ENCODE measurements around the gene GMCL2.
A peak's percentile ranks its signal among the peaks of the same experiment; 100 is the strongest.

Gene GMCL2

DNA sequence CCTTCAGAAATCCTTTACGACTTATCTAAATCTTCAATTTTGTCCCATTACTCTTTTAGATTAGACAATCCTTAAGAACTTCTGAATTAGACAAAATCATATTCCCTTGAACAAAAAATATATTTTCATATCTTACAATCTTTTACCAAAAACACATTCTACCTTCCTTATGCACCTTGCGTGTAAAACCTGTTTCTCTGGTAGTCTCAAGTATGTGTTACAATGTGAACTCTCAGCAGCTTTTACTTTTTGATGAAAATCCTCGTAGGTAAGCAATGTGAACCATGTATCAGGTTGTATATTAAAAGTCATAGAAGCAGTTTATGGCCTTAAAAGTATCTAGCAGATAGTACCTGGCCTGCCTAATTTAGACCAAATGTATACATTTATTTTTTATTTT, 12.7 kb downstream of the GMCL2 start:
- Histone ChIP-seq H3K4me2 (no peak overlapping the region), H3K9ac (no peak overlapping the region), H3K27ac (no peak overlapping the region), H3K27me3 (no peaks in the 10 kb centered on the region), H3K36me3 (no peaks in the 10 kb centered on the region), H3K4me3 (no peak overlapping the region), H3K9me3 (replicated peaks in 1 of 11) (0 out of 22 replicates have a peak, but pooled peaks cover 0 to 1% (median 0%) of the 10 kb centered on the region in 11 experiments), H3K4me1 (no peaks in the 10 kb centered on the region), H4K20me1 (no peaks in the 10 kb centered on the region)
- TF ChIP-seq Cebpa-rat (IDR thresholded peaks at IDR 0.05) = no peak

GRCh38 chr5:178170455-178170854, 16.7 kb downstream of the GMCL2 start:
- no peaks in the 10 kb centered on the region for H3K27me3 ChIP-seq
- no peak overlapping the region for H3K9ac ChIP-seq
- no peak overlapping the region for H3K27ac ChIP-seq
- no peaks in the 10 kb centered on the region; a peak in 1 of 20 replicates for H3K4me1 ChIP-seq
- no peak overlapping the region for H3K4me3 ChIP-seq
- no peaks in the 10 kb centered on the region for H3K36me3 ChIP-seq
- no peak overlapping the region for H3K4me2 ChIP-seq
- no peak for TF ChIP-seq Cebpa-rat (IDR thresholded peaks at IDR 0.05)
- no peaks in the 10 kb centered on the region for H4K20me1 ChIP-seq
- H3K9me3 ChIP-seq (replicated peaks in 1 of 11) = no peaks in the 10 kb centered on the region

DNA sequence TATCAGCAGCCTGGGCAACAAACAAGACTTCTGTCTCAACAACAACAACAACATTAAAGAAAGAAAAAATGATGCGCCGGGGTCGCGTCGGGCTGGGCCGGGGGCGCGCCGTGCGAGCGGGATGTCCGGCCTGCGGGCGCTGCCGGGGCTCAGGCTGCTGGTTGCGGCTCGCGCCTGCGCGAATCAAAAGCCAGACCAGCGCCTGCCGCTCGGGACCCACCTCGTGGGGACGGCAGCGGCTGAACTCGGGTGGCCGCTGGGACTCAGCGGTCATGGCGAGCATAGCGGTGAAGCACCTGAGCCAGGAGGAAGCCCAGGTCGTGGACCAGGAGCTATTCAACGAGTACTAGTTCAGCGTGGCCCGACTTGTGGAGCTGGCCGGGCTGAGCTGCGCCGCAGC, 21.6 kb downstream of the GMCL2 start:
- Histone ChIP-seq H3K9ac (no peak overlapping the region), H3K9me3 (replicated peaks in 1 of 11) (no peaks in the 10 kb centered on the region), H3K4me3 (no peak overlapping the region), H3K27me3 (no peaks in the 10 kb centered on the region), H3K27ac (no peak overlapping the region), H4K20me1 (no peaks in the 10 kb centered on the region), H3K4me2 (no peak overlapping the region), H3K36me3 (no peaks in the 10 kb centered on the region), H3K4me1 (peaks cover 0 to 12% (median 3%) of the 10 kb centered on the region in 10 experiments; a peak in 8 of 20 replicates)
- TF ChIP-seq Cebpa-rat (IDR thresholded peaks at IDR 0.05) = no peak

DNA sequence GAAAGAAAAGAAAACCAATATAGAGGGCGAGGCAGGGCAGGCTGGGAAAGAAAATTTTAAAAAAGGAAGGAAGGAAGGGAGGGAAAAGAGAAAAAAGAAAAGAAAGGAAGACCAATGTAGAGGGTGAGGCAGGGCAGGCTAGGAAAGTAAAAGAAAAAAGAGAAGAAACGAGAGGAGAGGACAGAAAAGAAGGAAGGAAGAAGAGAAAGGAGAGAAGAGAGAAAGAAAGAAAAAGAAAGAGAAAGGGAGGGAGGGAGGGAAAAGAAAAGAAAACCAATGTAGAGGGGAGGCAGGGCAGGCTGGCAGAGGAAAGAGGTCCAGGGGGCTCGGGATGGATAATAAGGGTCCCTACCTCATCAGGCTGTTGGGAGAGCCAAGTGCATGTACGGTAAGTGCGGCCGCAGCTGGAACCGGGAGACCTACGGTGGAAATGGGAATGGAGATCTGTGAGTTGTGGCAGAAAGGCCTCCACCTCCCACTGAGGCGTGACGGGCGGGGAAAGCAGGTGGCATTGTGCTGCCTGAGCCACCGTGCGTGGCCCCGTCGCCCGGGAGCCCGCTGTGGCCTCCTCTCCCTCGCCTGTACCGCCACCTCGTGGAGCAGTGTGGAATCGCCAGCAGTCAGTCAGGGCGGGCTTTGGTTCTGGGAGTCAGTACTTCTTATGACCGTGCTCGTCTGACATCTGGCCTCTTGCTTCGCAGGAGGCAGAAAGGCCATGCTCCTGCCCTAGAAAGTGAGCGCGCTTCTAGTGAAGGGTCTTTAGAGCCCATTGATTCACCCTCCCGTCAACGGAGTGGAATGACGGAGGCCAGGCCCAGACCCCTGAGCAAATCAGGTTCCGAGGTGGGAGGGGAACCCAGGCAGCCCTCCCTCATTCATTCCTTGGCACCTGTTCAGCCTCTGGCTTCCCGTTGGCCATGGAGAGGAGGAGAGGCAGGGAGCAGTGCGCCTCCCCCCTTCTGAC, 23.1 kb downstream of the GMCL2 start:
- Histone ChIP-seq H4K20me1 (no peaks in the 10 kb centered on the region), H3K9me3 (replicated peaks in 1 of 11) (no peaks in the 10 kb centered on the region), H3K27ac (no peak overlapping the region), H3K27me3 (no peaks in the 10 kb centered on the region), H3K4me3 (peak overlapping the region in 6 of 10 experiments; percentile 24 to 61 (median 40); a peak in 7 of 20 replicates), H3K4me2 (peak overlapping the region; percentile 46 to 96 (median 71)), H3K4me1 (peaks cover 0 to 22% (median 11%) of the 10 kb centered on the region in 10 experiments; a peak in 13 of 20 replicates), H3K9ac (peak overlapping the region in 3 of 11 experiments; percentile 6 to 41 (median 10); a peak in 4 of 22 replicates), H3K36me3 (no peaks in the 10 kb centered on the region)
- TF ChIP-seq Cebpa-rat (IDR thresholded peaks at IDR 0.05) = no peak

GRCh38 chr5:178162481-178162880, 24.7 kb downstream of the GMCL2 start:
- no peaks in the 10 kb centered on the region for H3K9me3 ChIP-seq (replicated peaks in 1 of 11)
- no peaks in the 10 kb centered on the region for H3K36me3 ChIP-seq
- no peak overlapping the region for H3K27ac ChIP-seq
- peaks cover 0 to 22% (median 11%) of the 10 kb centered on the region in 10 experiments; a peak in 13 of 20 replicates for H3K4me1 ChIP-seq
- H3K4me3 ChIP-seq = no peak overlapping the region
- H4K20me1 ChIP-seq = no peaks in the 10 kb centered on the region
- no peak overlapping the region for H3K4me2 ChIP-seq
- 0 out of 22 replicates have a peak overlapping the region, but pooled peaks of 1 of the 11 experiments have one; percentile 3 for H3K9ac ChIP-seq
- TF ChIP-seq Cebpa-rat (IDR thresholded peaks at IDR 0.05) = no peak
- H3K27me3 ChIP-seq = no peaks in the 10 kb centered on the region

DNA sequence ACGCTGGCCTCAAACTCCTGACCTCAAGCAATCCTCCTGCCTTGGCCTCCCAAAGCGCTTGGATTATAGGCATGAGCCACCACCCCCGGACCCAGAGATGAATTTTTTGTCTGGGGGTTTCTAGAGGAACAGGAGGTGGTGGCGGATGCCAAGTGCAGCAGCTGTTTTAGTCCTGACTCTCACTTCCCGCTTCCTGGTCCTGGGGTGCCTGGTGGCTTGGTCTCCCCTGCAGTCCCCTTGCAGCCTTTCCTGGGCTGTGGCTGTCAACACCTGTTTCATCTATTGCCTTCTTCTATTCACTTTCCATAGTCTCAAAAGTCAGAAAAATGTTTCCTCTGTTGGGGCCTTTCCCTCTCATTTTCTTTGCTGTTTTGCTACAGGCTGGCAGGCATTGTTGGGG, 27.0 kb downstream of the GMCL2 start:
- Histone ChIP-seq H4K20me1 (no peaks in the 10 kb centered on the region), H3K36me3 (no peaks in the 10 kb centered on the region), H3K27ac (no peak overlapping the region), H3K9me3 (replicated peaks in 1 of 11) (no peaks in the 10 kb centered on the region), H3K4me1 (peaks cover 0 to 29% (median 16%) of the 10 kb centered on the region in 10 experiments; a peak in 18 of 20 replicates), H3K9ac (no peak overlapping the region), H3K27me3 (no peaks in the 10 kb centered on the region), H3K4me3 (no peak overlapping the region), H3K4me2 (peak overlapping the region in 8 of 11 experiments; percentile 2 to 42 (median 27); a peak in 7 of 22 replicates)
- TF ChIP-seq Cebpa-rat (IDR thresholded peaks at IDR 0.05) = no peak

- peak overlapping the region; percentile 63 to 80 (median 68); a peak in 20 of 22 replicates for H3K4me2 ChIP-seq
Observed at GRCh38 chr5:178155065-178155464, 32.1 kb downstream of the GMCL2 start.

DNA sequence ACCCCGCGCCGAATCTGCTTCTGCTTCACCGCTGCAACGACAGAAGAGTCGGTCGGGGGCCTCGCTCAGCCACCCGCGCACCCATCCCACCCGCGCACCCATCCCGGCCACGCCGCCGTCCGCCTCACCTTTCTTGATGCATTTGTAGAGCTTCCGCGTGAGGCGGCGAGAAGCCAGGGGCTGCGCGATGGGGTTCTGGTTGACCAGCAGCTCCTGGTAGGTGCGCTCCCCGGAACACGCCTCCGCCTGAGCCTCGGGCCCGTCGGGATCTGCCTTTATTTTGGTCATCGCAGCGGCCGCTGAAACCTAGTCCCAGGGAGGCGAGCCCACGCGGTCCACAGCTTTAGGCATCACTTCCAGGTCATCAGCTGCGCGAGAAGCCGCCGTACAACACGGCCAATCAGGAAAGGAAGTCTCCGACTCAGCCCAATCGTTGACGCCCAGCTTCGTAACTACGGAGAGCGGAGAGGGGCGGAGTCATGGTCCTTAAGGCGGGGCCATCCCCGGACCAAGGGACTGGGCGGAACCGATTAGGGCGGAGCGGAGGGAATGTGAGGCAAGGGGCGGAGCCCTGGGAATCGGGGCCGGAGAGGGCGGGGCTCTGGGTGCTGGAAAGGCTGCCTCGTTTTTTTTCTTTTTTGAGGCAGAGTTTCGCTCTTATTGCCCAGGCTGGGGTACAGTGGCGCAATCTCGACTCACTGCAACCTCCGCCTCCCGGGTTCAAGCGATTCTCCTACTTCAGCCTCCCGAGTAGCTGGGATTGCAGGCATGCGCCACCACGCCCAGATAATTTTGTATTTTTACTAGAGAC, 33.4 kb downstream of the GMCL2 start, which contains the start of gene NHP2:
TSS of gene NHP2 (minus strand) at position 356 of the 811 bp plus-strand sequence. CDS start at position 288, 68 bp downstream.
- Histone ChIP-seq H3K27ac (peak within 1 kb of the TSS; percentile 43 to 87 (median 80); a peak in 21 of 22 replicates), H3K4me1 (peaks cover 31 to 53% (median 48%) of the 10 kb centered on the region in 10 experiments), H3K4me3 (peak within 1 kb of the TSS; percentile 76 to 98 (median 88))

More at GRCh38 chr5:178155065-178155464, 32.1 kb downstream of the GMCL2 start:
- no peak for TF ChIP-seq Cebpa-rat (IDR thresholded peaks at IDR 0.05)
- no peak overlapping the region for H3K4me3 ChIP-seq
- H3K4me1 ChIP-seq = peaks cover 27 to 52% (median 47%) of the 10 kb centered on the region in 10 experiments
- H3K36me3 ChIP-seq = peaks cover 12 to 29% (median 27%) of the 10 kb centered on the region in 11 experiments
- H4K20me1 ChIP-seq = peaks cover 0 to 29% (median 17%) of the 10 kb centered on the region in 11 experiments; a peak in 15 of 22 replicates
- peak overlapping the region in 7 of 11 experiments; percentile 49 to 76 (median 61); a peak in 8 of 22 replicates for H3K27ac ChIP-seq
- peak overlapping the region in 2 of 11 experiments; percentile 60 to 64; a peak in 3 of 22 replicates for H3K9ac ChIP-seq
- H3K27me3 ChIP-seq = no peaks in the 10 kb centered on the region
- H3K9me3 ChIP-seq (replicated peaks in 1 of 11) = no peaks in the 10 kb centered on the region

More for the DNA sequence above, 33.4 kb downstream of the GMCL2 start, which contains the start of gene NHP2:
- Histone ChIP-seq H3K9ac (peak within 1 kb of the TSS; percentile 82 to 93 (median 86)), H4K20me1 (peaks cover 0 to 43% (median 30%) of the 10 kb centered on the region in 11 experiments; a peak in 17 of 22 replicates), H3K9me3 (replicated peaks in 1 of 11) (no peaks in the 10 kb centered on the region), H3K4me2 (peak within 1 kb of the TSS; percentile 78 to 99 (median 95)), H3K36me3 (peaks cover 25 to 43% (median 40%) of the 10 kb centered on the region in 11 experiments), H3K27me3 (no peaks in the 10 kb centered on the region)
- TF ChIP-seq Cebpa-rat (IDR thresholded peaks at IDR 0.05) = peak in 7 of 11 experiments; percentile 43 to 89 (median 51); a peak in 9 of 22 replicates

Measured in BLaER1 treated with 17β-estradiol and CSF1 and Interleukin-3, amounts not matched to agents 10 nM and 100 nM (cell line).